ENCODE measurements around the gene SSBP4. TPM values are rescaled to one million over a fixed set of nuclear protein-coding genes. Genes with fewer than 3 reads are reported as not detected.

SSBP4 gene
- total and polyA plus RNA-seq, 9 of the 15 experiments (the other 6 are each of a cell fraction or from before 2014, with no cell fraction given) = 1.1 to 189 (median 39.0) TPM

DNA sequence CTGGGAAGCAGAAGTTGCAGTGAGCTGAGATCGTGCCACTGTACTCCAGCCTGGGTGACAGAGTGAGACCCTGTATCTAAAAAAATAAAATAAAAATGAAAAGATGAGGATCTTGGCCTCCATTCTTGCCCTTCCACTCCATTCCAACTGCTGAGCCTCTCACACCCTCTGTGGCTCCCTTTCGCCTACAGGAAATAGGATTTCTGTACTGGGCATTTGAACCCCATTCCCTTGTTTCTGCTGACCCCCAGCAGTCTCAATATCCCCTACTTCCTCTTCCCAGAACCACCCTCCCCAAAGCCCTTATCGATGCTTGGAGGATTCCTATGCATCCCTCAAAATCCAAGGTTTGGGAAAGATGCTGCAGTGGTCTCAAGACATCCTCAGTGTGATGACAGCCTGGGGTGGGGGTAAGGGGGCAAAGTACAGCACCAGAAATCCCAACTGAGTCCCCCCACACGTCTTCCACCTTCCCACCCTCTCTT lies 45.7 kb upstream of the SSBP4 start (continued):
- no peak for TF ChIP-seq PBX2 (CRISPR knock-in tag; IDR thresholded peaks at IDR 0.05; ENCODE audit: low read depth)
- TF ChIP-seq PBX2 (tag; conservative IDR thresholded peaks at IDR 0.05; ENCODE audit: low read depth) = no peak
- TF ChIP-seq, protein P1, sequence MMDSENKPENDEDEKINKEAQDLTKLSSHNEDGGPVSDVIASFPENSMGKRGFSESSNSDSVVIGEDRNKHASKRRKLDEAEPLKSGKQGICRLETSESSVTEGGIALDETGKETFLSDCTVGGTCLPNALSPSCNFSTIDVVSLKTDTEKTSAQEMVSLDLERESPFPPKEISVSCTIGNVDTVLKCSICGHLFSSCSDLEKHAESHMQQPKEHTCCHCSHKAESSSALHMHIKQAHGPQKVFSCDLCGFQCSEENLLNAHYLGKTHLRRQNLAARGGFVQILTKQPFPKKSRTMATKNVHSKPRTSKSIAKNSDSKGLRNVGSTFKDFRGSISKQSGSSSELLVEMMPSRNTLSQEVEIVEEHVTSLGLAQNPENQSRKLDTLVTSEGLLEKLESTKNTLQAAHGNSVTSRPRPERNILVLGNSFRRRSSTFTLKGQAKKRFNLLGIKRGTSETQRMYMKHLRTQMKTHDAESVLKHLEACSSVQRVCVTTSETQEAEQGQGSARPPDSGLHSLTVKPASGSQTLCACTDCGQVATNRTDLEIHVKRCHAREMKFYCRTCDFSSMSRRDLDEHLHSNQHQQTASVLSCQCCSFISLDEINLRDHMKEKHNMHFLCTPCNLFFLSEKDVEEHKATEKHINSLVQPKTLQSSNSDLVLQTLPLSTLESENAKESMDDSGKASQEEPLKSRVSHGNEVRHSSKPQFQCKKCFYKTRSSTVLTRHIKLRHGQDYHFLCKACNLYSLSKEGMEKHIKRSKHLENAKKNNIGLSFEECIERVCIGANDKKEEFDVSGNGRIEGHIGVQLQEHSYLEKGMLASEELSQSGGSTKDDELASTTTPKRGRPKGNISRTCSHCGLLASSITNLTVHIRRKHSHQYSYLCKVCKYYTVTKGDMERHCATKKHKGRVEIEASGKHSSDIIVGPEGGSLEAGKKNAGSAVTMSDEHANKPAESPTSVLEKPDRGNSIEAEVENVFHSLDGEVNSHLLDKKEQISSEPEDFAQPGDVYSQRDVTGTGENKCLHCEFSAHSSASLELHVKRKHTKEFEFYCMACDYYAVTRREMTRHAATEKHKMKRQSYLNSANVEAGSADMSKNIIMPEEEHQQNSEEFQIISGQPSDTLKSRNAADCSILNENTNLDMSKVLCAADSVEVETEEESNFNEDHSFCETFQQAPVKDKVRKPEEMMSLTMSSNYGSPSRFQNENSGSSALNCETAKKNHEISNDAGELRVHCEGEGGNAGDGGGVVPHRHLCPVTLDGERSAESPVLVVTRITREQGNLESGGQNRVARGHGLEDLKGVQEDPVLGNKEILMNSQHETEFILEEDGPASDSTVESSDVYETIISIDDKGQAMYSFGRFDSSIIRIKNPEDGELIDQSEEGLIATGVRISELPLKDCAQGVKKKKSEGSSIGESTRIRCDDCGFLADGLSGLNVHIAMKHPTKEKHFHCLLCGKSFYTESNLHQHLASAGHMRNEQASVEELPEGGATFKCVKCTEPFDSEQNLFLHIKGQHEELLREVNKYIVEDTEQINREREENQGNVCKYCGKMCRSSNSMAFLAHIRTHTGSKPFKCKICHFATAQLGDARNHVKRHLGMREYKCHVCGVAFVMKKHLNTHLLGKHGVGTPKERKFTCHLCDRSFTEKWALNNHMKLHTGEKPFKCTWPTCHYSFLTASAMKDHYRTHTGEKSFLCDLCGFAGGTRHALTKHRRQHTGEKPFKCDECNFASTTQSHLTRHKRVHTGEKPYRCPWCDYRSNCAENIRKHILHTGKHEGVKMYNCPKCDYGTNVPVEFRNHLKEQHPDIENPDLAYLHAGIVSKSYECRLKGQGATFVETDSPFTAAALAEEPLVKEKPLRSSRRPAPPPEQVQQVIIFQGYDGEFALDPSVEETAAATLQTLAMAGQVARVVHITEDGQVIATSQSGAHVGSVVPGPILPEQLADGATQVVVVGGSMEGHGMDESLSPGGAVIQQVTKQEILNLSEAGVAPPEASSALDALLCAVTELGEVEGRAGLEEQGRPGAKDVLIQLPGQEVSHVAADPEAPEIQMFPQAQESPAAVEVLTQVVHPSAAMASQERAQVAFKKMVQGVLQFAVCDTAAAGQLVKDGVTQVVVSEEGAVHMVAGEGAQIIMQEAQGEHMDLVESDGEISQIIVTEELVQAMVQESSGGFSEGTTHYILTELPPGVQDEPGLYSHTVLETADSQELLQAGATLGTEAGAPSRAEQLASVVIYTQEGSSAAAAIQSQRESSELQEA (IDR thresholded peaks at IDR 0.05; ENCODE audit: low read depth) = no peak
- 0 out of 2 replicates have a peak, but pooled peaks have one; percentile 44 for TF ChIP-seq IFI16 (CRISPR knock-in tag; IDR thresholded peaks at IDR 0.05)
- peak; percentile 21 for TF ChIP-seq BCOR (IDR thresholded peaks at IDR 0.05)
- 0 out of 4 replicates have a peak, but pooled peaks of 1 of the 2 experiments have one; percentile 10 for TF ChIP-seq RCOR1 (IDR thresholded peaks at IDR 0.05; ENCODE audit: borderline replicate concordance in 1 of 2, low read depth in 2 of 2, low read length in 2 of 2)
- TF ChIP-seq XRCC4 (IDR thresholded peaks at IDR 0.05; ENCODE audit: extremely low read depth, insufficient read depth, insufficient read length) = no peak
- no peak for TF ChIP-seq CBFB (CRISPR knock-in tag; IDR thresholded peaks at IDR 0.05)
- TF ChIP-seq, protein P2, sequence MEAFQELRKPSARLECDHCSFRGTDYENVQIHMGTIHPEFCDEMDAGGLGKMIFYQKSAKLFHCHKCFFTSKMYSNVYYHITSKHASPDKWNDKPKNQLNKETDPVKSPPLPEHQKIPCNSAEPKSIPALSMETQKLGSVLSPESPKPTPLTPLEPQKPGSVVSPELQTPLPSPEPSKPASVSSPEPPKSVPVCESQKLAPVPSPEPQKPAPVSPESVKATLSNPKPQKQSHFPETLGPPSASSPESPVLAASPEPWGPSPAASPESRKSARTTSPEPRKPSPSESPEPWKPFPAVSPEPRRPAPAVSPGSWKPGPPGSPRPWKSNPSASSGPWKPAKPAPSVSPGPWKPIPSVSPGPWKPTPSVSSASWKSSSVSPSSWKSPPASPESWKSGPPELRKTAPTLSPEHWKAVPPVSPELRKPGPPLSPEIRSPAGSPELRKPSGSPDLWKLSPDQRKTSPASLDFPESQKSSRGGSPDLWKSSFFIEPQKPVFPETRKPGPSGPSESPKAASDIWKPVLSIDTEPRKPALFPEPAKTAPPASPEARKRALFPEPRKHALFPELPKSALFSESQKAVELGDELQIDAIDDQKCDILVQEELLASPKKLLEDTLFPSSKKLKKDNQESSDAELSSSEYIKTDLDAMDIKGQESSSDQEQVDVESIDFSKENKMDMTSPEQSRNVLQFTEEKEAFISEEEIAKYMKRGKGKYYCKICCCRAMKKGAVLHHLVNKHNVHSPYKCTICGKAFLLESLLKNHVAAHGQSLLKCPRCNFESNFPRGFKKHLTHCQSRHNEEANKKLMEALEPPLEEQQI (IDR thresholded peaks at IDR 0.05) = no peak
- no peak for TF ChIP-seq DDX20 (tag; IDR thresholded peaks at IDR 0.05; ENCODE audit: low read depth)
- peak; percentile 84 for TF ChIP-seq RBM25 (IDR thresholded peaks at IDR 0.05; ENCODE audit: low read depth, low read length, severe bottlenecking)
- TF ChIP-seq, protein P3, sequence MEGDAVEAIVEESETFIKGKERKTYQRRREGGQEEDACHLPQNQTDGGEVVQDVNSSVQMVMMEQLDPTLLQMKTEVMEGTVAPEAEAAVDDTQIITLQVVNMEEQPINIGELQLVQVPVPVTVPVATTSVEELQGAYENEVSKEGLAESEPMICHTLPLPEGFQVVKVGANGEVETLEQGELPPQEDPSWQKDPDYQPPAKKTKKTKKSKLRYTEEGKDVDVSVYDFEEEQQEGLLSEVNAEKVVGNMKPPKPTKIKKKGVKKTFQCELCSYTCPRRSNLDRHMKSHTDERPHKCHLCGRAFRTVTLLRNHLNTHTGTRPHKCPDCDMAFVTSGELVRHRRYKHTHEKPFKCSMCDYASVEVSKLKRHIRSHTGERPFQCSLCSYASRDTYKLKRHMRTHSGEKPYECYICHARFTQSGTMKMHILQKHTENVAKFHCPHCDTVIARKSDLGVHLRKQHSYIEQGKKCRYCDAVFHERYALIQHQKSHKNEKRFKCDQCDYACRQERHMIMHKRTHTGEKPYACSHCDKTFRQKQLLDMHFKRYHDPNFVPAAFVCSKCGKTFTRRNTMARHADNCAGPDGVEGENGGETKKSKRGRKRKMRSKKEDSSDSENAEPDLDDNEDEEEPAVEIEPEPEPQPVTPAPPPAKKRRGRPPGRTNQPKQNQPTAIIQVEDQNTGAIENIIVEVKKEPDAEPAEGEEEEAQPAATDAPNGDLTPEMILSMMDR (IDR thresholded peaks at IDR 0.05 in 2 of 3, conservative IDR thresholded peaks at IDR 0.05 in 1 of 3; ENCODE audit: insufficient read depth in 2 of 3, low read depth in 1 of 3, low read length in 3 of 3) = 0 out of 6 replicates have a peak, but pooled peaks of 1 of the 3 experiments have one; percentile 1

All from K562 (cell line).